Activated naive CD4-positive, alpha-beta T cell treated with anti-CD3 and anti-CD28 coated beads, Interleukin-2, amount 10 ng/mL, durations not matched to agents 7 days and 5 days (primary cell): ENCODE results near the gene DNMBP.
"Not testable (repeated sequence)": the region's sequence is repeated elsewhere in the genome, so short reads cannot be mapped to it uniquely, and the experiment has no call there.

ENCODE experiments used
- CTCF ChIA-PET: fragments of 350-600 bp; sonication (Branson Sonifier 250); formaldehyde crosslinking; loops from one replicate; lab custom pipeline; 2021; ENCODE audit warnings: antibody characterized with exemption; lab: Charles Lee
- DNase-seq: peaks from one replicate; pipeline ENCODE4 v3.0.0-alpha.2; 2020
- H3K27ac Mint-ChIP-seq: one replicate; pipeline ENCODE4 v1.8.0; 2021; ENCODE audit warnings: mild to moderate bottlenecking, moderate library complexity, mixed read lengths
- H3K27me3 Mint-ChIP-seq: one replicate; pipeline ENCODE4 v1.8.0; 2021; ENCODE audit warnings: mild to moderate bottlenecking, mixed read lengths
- H3K36me3 Mint-ChIP-seq: one replicate; pipeline ENCODE4 v1.8.0; 2021; ENCODE audit warnings: mixed read lengths
- H3K4me1 Mint-ChIP-seq: one replicate; pipeline ENCODE4 v1.8.0; 2021; ENCODE audit warnings: mixed read lengths
- H3K4me3 Mint-ChIP-seq: one replicate; pipeline ENCODE4 v1.8.0; 2021; ENCODE audit warnings: mild to moderate bottlenecking, moderate library complexity, mixed read lengths
- H3K9me3 Mint-ChIP-seq: one replicate; pipeline ENCODE4 v1.8.0; 2021; ENCODE audit warnings: mixed read lengths

The DNMBP gene

DNA sequence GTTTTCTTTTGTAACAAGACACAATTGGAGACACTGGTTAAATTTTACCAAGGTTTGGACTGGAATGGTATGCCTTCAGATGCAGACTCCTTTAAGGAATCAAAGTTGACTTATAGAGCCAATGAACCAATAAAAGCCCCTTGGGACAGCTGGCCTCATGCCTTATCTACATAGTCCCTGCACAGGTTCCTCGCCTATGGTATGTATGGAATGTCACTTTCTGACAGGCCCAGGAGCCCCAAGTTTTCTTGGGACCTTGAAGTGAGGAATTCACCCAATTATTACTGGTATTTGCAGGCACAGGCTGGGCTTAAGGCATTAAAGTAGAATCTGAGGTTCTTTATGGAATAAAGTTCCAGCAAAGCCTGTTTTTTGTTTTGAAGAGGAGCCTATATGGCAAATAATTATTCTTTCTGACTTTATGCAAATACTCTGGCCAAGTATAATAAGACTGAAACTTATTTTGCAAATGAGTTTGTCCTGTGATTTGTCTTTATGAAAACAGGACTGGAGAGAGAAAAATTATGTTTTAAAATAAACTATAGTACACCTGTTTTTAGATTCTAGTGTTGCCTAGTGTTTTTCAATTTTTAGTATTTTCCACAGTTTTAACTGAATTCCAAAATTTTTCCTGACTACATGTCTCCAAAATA lies 24.1 kb upstream of the DNMBP start:
- no peaks in the 10 kb centered on the region for H3K9me3 Mint-ChIP-seq
- H3K4me1 Mint-ChIP-seq: no peaks in the 10 kb centered on the region
- H3K4me3 Mint-ChIP-seq: no peak overlapping the region
- H3K27ac Mint-ChIP-seq: no peak overlapping the region
- H3K27me3 Mint-ChIP-seq: peaks cover 26% of the 10 kb centered on the region
- DNase-seq: no peak
- CTCF ChIA-PET: no interaction called here
- H3K36me3 Mint-ChIP-seq: no peaks in the 10 kb centered on the region

DNA sequence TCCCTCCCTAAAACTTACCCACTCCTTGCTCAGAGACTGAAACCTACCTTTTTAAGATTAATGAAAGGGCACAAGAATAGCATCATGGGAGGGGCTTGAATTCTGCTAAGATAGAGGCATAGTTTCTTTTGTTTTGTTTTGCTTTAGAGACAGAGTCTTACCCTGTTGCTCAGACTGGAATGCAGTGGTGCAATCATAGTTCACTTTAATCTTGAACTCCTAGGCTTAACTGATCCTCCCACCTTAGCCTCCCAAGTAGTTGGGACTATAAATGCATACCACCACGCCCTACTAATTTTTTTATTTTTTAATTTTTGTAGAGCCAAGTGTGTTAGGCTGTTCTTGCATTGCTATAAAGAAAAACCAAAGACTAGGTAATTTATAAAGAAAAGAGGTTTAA lies 17.7 kb upstream of the DNMBP start:
- peak overlapping the region; percentile 1 for H3K27ac Mint-ChIP-seq

DNA sequence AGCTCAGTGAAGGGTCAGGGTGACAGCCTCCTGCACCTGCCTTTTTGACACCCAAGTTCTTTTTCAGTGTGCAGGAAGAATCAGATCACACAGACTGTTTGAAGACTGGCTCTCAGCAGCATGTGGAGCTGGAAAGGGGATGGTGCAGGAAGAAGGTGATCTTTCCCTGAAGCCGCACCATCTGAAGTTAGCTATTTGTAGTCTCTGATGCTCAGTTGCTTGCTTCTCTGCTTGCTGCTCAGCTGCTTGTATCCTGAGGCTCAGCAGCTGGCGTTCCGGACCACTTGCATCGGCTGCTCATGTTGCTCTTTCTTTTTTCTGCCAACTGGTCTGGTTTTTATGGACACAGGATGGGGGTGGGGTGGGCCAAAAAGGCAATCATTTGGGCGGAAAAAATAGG lies 15.8 kb upstream of the DNMBP start:
- no peak overlapping the region for H3K27ac Mint-ChIP-seq
- H3K4me3 Mint-ChIP-seq: no peak overlapping the region
- peaks cover 6% of the 10 kb centered on the region for H3K27me3 Mint-ChIP-seq

More for the DNA sequence above, 17.7 kb upstream of the DNMBP start:
- CTCF ChIA-PET: interaction anchor here (0.6 kb wide), 1 partner anchor 34 kb away, joined by 4 read pairs; no protein-coding TSS in a partner anchor
- Mint-ChIP-seq H3K36me3 (no peaks in the 10 kb centered on the region), H3K4me1 (no peaks in the 10 kb centered on the region), H3K27me3 (peaks cover 6% of the 10 kb centered on the region), H3K9me3 (peaks cover 6% of the 10 kb centered on the region), H3K4me3 (no peak overlapping the region)
- DNase-seq: no peak

DNA sequence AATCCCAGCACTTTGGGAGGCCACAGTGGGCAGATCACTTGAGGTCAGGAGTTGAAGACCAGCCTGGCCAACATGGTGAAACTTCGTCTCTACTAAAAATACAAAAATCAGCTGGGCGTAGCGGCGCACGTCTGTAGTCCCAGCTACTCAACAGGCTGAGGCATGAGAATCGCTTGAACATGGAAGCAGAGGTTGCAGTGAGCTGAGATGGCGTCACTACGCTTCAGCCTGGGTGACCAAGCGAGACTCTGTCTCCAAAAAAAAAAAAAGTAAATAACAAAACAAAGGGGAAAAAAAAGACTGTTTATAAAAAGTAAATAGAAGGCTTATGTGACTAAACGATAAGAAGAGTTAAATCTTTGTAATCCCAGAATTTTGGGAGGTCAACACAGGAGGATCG lies 15.0 kb upstream of the DNMBP start:
- no peak overlapping the region for H3K27ac Mint-ChIP-seq
- CTCF ChIA-PET: interaction anchor here (1.2 to 2.0 kb wide), 3 partner anchors 21 to 179 kb away, joined by 3 to 7 read pairs (median 3); no protein-coding TSS in a partner anchor
- H3K36me3 Mint-ChIP-seq: no peaks in the 10 kb centered on the region

More for the DNA sequence above, 15.8 kb upstream of the DNMBP start:
- Mint-ChIP-seq H3K36me3 (no peaks in the 10 kb centered on the region), H3K9me3 (peaks cover 6% of the 10 kb centered on the region), H3K4me1 (peaks cover 2% of the 10 kb centered on the region)
- DNase-seq: no peak
- CTCF ChIA-PET: interaction anchor here (1.1 to 2.0 kb wide), 3 partner anchors 8 to 180 kb away, joined by 3 to 7 read pairs (median 3); no protein-coding TSS in a partner anchor

GRCh38 chr10:100022403-100022802 lies 12.7 kb upstream of the DNMBP start:
- CTCF ChIA-PET: interaction anchor here (0.6 to 1.3 kb wide), 4 partner anchors 13 to 177 kb away, joined by 3 to 4 read pairs (median 3); no protein-coding TSS in a partner anchor
- Mint-ChIP-seq H3K4me3 (no peak overlapping the region), H3K9me3 (no peaks in the 10 kb centered on the region), H3K36me3 (no peaks in the 10 kb centered on the region), H3K27ac (no peak overlapping the region), H3K4me1 (peaks cover 7% of the 10 kb centered on the region), H3K27me3 (peaks cover 11% of the 10 kb centered on the region)
- no peak for DNase-seq

More for the DNA sequence above, 15.0 kb upstream of the DNMBP start:
- H3K4me1 Mint-ChIP-seq: peaks cover 7% of the 10 kb centered on the region
- H3K9me3 Mint-ChIP-seq: peaks cover 6% of the 10 kb centered on the region
- peaks cover 9% of the 10 kb centered on the region for H3K27me3 Mint-ChIP-seq
- no peak for DNase-seq
- H3K4me3 Mint-ChIP-seq: no peak overlapping the region

GRCh38 chr10:100021322-100021721 lies 11.6 kb upstream of the DNMBP start:
- Mint-ChIP-seq H3K9me3 (no peaks in the 10 kb centered on the region), H3K4me3 (no peak overlapping the region), H3K4me1 (peaks cover 7% of the 10 kb centered on the region), H3K27me3 (peaks cover 11% of the 10 kb centered on the region), H3K27ac (no peak overlapping the region), H3K36me3 (no peaks in the 10 kb centered on the region)
- CTCF ChIA-PET: interaction anchor here (1.1 to 1.7 kb wide), 2 partner anchors 12 to 176 kb away, joined by 4 to 7 read pairs; partner anchors contain the start of gene DNMBP
- DNase-seq: no peak

- Mint-ChIP-seq H3K27ac (no peak overlapping the region), H3K4me1 (peaks cover 7% of the 10 kb centered on the region), H3K4me3 (no peak overlapping the region), H3K36me3 (no peaks in the 10 kb centered on the region), H3K27me3 (peaks cover 10% of the 10 kb centered on the region), H3K9me3 (no peaks in the 10 kb centered on the region)
- CTCF ChIA-PET: interaction anchor here (1.1 to 1.7 kb wide), 2 partner anchors 11 to 175 kb away, joined by 4 to 7 read pairs; partner anchors contain the start of gene DNMBP
- DNase-seq: no peak
Observed at GRCh38 chr10:100020886-100021253, 11.1 kb upstream of the DNMBP start.

GRCh38 chr10:100020142-100020885 lies 10.6 kb upstream of the DNMBP start:
- DNase-seq: no peak
- peaks cover 4% of the 10 kb centered on the region for H3K27me3 Mint-ChIP-seq
- H3K9me3 Mint-ChIP-seq: no peaks in the 10 kb centered on the region
- no peak overlapping the region for H3K4me3 Mint-ChIP-seq
- CTCF ChIA-PET: interaction anchor here (1.1 to 1.7 kb wide), 2 partner anchors 11 to 175 kb away, joined by 4 to 7 read pairs; partner anchors contain the start of gene DNMBP
- H3K36me3 Mint-ChIP-seq: no peaks in the 10 kb centered on the region
- peaks cover 7% of the 10 kb centered on the region for H3K4me1 Mint-ChIP-seq
- no peak overlapping the region for H3K27ac Mint-ChIP-seq

DNA sequence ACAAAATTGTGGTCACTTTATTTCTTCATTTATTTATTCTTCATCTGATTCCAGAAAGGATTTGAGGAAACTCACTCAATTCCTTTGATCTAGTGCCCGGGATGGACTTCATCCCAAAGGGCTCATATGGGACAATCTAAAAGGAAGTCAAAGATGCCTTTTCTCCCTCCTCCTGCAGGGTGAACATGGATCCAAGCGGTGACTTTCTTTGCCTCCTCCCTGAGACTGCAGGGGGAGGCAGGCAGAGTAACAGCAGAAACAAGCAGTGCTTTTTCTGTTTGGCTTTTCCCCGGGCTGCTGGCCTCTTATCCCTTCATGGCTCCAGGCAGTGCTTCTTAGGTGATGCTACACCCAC lies 10.0 kb upstream of the DNMBP start:
- H3K4me1 Mint-ChIP-seq: peaks cover 7% of the 10 kb centered on the region
- peaks cover 4% of the 10 kb centered on the region for H3K27me3 Mint-ChIP-seq
- DNase-seq: no peak
- H3K27ac Mint-ChIP-seq: no peak overlapping the region
- CTCF ChIA-PET: no interaction called here
- H3K36me3 Mint-ChIP-seq: no peaks in the 10 kb centered on the region
- H3K9me3 Mint-ChIP-seq: no peaks in the 10 kb centered on the region
- H3K4me3 Mint-ChIP-seq: no peak overlapping the region

GRCh38 chr10:100014071-100014762 lies 4.5 kb upstream of the DNMBP start:
- H3K4me3 Mint-ChIP-seq: no peak overlapping the region
- DNase-seq: no peak
- H3K9me3 Mint-ChIP-seq: no peaks in the 10 kb centered on the region
- peaks cover 26% of the 10 kb centered on the region for H3K27me3 Mint-ChIP-seq
- H3K4me1 Mint-ChIP-seq: peaks cover 9% of the 10 kb centered on the region
- CTCF ChIA-PET: no interaction called here
- H3K27ac Mint-ChIP-seq: no peak overlapping the region
- no peaks in the 10 kb centered on the region for H3K36me3 Mint-ChIP-seq

- no peak overlapping the region for H3K27ac Mint-ChIP-seq
- DNase-seq: no peak
- peaks cover 14% of the 10 kb centered on the region for H3K4me1 Mint-ChIP-seq
- H3K27me3 Mint-ChIP-seq: peaks cover 32% of the 10 kb centered on the region
- CTCF ChIA-PET: no interaction called here
- H3K9me3 Mint-ChIP-seq: no peaks in the 10 kb centered on the region
- no peak overlapping the region for H3K4me3 Mint-ChIP-seq
- no peaks in the 10 kb centered on the region for H3K36me3 Mint-ChIP-seq
Observed at GRCh38 chr10:100013621-100014020, 3.9 kb upstream of the DNMBP start.

GRCh38 chr10:100011906-100012305 lies 2.2 kb upstream of the DNMBP start:
- CTCF ChIA-PET: interaction anchor here (1.3 kb wide), 1 partner anchor 167 kb away, joined by 3 read pairs; no protein-coding TSS in a partner anchor
- H3K27ac Mint-ChIP-seq, DNase-seq, H3K4me3 Mint-ChIP-seq, H3K9me3 Mint-ChIP-seq, H3K36me3 Mint-ChIP-seq: not testable (repeated sequence)
- peaks cover 28% of the 10 kb centered on the region for H3K4me1 Mint-ChIP-seq
- H3K27me3 Mint-ChIP-seq: peaks cover 39% of the 10 kb centered on the region

DNA sequence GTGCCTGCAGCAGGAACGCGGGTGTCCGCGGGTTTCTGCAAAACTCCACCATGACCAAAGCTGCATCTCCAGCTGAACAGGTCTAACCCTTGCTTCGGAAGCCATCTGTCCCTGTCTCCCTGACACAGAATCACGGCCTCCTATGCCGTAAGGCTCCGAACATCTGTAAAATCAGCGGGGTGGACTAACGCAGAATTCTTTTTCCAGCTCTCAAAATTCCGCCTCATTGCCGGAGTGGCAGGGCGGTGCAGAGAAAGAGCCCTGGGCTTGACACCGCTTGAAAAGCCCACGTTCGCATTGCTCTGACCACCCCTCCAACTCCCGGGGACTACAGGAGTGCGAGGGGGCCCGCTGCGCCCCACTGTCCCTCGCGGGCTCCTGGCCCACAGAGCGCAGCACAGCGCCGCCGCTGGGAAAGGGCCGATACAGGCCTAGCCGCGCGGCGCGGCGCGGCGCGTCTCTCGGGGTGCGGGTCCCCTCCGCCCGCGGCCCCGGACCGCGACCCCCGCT lies 409 bp downstream of the DNMBP start:
- peaks cover 44% of the 10 kb centered on the region for H3K4me1 Mint-ChIP-seq
- no peaks in the 10 kb centered on the region for H3K9me3 Mint-ChIP-seq
- no peaks in the 10 kb centered on the region for H3K36me3 Mint-ChIP-seq
- CTCF ChIA-PET: interaction anchor here (0.7 to 4.4 kb wide), 14 partner anchors 9 to 164 kb away, joined by 3 to 25 read pairs (median 4); no protein-coding TSS in a partner anchor
- H3K27ac Mint-ChIP-seq: no peak overlapping the region
- DNase-seq: no peak
- H3K27me3 Mint-ChIP-seq: peaks cover 39% of the 10 kb centered on the region
- H3K4me3 Mint-ChIP-seq: peak overlapping the region; percentile 73
